ENCODE data around the gene ACVRL1.
"Not testable (repeated sequence)": the region's sequence is repeated elsewhere in the genome, so short reads cannot be mapped to it uniquely, and the experiment has no call there.

The ACVRL1 gene

DNA sequence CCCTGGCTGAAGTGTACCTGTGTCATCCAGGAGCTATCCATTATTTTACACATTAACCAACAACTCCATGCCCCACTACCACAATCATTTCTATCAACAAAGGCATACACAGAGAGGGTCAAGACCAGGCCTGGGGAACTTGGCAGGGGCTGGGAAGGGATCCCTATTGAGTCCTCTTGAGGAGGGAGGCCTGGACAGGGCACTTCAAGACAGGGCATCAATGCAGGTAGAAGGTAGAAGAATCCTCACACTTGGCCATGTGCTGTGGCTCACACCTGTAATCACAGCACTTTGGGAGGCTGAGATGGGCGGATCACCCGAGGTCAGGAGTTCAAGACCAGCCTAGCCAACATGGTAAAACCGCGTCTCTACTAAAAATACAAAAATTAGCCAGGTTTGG, 32.8 kb upstream of the ACVRL1 start:
- DNase-seq = no peak

GRCh38 chr12:51879102-51879501, 28.2 kb upstream of the ACVRL1 start:
- no peak for DNase-seq

DNA sequence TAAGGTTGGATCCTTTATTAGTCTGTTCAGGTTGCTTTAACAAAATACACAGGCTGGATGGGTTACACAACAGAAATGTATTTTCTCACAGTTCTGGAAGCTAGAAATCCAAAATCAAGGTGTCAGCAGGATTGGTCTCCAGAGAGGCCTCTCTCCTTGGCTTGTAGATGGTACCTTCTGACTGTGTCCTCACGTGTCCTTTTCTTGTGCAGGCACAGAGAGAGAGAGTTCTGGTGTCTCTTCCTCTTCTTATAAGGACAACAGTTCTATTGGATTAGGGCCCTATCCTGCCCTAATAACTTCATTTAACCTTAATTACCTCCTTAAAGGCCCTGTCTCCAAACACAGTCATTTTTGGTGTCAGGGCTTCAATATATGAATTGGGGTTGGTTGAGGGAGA, 24.0 kb upstream of the ACVRL1 start:
- no peak for DNase-seq

DNA sequence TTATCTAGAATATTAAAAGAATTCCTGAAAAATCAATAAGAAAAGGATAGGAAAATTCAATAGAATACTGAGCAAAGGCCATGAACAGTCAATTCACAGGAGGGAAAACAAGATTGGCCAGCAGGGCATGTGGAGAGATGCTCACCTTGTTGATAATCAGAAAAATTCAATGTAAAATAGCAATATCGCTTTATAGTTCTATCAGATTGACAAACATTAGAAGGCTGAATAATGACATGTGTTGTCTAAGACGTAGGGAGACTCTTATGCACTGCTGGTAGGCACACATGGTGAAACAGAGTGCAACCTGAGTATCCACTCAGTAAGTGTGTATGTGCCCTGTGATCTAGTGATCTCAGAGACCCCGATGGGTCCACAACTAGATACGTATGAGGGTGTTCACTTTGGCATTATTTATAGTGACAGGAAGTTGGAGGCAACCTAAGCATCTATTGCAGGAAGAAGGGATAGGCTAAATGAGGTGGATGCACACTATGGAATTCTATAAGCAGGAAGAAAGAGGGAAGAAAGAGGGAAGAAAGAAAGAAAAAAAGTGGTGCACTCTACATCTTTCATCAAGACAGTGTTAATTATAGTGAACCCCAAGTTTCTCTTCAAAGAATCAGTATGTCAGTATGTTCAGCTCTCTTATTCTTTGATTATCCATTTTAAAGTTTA, 23.2 kb upstream of the ACVRL1 start:
- no peak for DNase-seq

DNA sequence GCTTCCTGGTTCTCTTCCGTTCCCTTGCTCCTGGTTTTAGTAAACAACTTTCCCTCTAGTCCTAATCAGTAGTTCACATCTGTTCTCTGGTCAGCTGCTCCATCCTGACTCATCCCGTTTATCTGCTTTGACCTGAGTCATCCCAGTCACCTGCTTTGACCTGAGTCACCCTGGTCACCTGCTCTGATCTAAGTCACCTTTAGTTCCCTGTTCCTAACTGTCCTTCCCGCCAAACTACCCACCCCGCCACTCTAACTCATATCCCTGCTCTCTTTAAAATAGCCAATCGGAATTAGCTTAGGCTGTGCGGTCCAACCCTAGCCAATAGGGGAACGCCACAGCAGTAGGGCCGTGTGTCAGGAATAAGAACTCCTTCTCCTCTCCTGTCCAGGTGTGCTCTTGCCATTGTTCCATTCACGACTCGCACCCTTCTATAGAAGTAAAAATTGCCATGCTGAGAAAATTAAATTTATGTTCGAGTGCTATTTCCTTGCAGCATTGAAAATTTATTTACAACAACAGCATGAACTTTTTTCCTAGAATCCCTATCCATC, 22.6 kb upstream of the ACVRL1 start:
- no peak for DNase-seq

DNA sequence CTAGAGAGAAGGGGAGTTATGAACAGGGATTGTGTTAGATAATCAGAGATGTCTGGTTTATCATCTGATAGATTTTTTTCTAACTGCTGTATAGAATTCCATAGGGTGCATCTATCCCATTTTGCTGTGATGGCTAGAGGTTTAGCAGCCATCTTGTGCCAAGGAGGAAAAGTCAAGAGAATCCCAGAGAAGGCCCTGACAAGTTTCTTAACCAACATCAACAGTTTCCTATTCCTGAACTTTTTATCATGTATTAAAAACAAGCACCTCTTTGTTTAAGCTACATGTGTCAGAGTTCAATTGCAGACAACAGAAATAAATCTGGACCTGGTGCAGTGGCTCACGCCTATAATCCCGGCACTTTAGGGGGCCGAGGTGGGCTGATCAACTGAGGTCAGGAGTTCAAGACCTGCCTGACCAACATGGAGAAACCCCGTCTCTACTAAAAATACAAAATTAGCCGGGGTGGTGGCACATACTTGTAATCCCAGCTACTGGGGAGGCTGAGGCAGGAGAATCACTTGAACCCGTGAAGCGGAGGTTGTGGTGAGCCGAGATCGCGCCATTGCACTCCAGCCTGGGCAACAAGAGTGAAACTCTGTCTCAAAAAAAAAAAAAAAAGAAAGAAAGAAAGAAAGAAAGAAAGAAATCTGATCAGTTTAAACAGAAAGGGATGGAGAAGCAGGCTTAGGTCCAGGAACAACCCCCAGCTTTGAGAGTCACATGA, 21.8 kb upstream of the ACVRL1 start:
- DNase-seq = not testable (repeated sequence)

- peak; percentile 22 for DNase-seq
These were observed 21.1 kb upstream of the ACVRL1 start for GRCh38 chr12:51886021-51886710.

DNA sequence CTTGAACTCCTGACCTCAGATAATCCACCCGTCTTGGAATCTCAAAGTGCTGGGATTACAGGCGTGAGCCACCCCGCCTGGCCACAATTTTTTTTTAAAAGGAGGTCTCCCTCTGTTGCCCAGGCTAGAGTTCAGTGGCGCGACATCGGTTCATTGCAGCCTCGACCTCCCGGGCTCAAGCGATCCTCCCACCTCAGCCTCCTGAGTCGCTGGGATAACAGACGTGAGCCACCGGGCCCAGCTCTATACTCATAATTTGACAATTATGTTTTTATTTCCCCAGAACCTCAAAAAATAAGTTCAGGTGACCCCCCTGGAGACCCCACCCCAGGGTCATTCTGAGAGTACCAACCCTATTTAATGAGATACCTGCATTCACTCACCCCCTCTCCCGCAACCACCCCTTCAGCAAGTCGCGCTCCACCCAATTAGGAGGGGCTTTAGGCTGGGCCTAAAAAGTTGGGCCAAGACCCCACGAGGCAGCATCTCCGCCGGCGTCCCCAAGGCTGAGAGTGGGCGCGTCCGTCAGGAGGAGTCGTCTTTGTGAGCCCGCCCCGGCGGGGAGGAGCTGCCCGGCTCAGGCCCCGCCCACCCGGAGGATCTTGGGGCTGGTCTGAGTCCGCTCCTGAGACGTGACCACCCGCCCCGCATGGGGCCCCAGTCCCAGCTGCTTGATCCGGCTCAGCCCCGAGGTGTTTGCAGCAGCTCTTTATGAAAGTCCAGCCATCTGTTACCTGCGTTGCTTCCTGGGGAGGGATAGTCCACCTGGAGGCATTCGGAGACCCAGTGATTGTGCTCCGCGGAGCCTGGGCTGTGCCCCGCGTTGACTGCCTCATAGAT, 19.6 kb upstream of the ACVRL1 start, which contains the start of gene ANKRD33:
TSS of gene ANKRD33 (plus strand) at position 628 of the 840 bp plus-strand sequence. CDS start at position 712, 84 bp downstream.
- DNase-seq = no peak

- no peak for DNase-seq
These were observed 18.7 kb upstream of the ACVRL1 start for GRCh38 chr12:51888316-51889215.

- DNase-seq = no peak
These were observed 17.8 kb upstream of the ACVRL1 start for GRCh38 chr12:51889216-51890132.

DNA sequence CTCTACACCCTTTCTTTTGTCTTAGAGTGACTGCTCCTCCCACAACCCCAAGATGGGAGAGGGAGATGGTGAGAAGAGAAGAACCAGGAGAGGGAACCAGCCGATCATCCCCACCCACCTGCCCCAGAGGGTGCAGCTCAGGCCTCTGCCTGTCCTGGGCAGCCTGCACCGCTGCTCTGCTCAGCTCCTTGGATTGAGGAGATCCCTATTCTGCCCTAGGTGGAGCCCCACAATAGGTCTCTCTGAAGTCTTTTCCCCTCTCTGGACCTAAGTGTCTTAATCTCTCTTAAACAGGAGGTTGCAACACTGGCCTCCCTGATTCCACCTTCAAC, 17.2 kb upstream of the ACVRL1 start:
- DNase-seq = no peak

DNA sequence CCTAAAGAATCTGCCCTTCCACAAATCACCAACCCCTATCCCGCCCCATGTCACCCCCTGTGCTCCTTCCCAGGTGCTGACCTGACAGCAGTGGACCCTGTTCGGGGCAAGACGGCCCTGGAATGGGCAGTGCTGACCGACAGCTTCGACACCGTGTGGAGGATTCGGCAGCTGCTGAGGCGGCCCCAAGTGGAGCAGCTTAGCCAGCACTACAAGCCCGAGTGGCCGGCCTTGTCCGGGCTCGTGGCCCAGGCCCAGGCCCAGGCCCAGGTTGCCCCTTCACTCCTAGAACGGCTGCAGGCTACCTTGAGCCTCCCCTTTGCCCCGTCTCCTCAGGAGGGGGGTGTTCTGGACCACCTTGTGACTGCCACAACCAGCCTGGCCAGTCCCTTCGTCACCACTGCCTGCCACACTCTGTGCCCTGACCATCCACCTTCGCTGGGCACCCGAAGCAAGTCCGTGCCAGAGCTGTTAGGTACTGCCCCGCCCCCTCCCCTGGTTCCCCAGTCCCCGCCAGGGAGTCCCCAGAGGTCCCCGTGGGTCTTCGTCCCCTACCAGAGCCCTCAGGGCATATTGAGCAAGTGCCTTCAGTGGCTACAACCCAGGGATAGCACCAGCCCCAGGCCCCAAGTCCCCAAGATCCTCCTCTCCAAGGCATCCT, 16.7 kb upstream of the ACVRL1 start:
- no peak for DNase-seq

- no peak for DNase-seq
These were observed 15.5 kb upstream of the ACVRL1 start for GRCh38 chr12:51891843-51892242.

DNA sequence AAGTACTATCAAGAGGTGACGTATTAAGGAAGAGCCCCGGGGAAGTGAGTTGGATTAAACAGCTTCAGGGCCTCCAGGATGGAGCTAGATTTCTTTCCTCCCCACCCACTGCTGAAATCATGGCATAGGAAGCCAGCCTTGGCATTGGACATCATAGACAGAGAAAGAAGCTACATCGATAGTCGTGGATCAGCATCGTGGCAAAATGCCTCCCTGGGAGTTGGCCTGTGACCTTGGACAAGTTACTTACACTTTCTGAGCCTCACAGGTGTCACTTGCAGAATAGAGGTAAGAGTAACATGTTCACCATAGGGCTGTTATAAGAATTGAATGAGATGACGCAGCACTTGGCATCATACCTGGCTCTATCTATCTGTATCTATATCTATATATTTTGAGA, 13.5 kb upstream of the ACVRL1 start:
- DNase-seq = no peak

- DNase-seq = no peak
These were observed 11.7 kb upstream of the ACVRL1 start for GRCh38 chr12:51895378-51896135.

DNA sequence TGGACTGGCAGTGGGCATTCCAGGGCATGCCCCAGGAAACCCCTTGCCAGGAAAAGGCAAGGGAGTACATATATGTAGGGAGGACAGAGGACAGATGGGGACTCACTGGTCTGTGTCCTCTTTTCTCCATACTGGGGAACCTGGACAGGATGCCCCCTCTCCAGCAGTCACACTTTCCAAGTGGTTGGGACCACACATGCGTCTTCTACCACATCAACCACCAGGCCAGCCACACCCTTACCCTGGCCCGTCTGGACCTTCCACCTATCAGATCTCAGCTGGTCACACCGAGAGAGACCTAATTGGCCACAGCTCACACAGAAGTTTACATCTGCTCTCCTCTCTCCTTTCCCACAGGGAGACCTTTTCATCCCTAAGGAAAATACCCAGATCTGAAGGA, 11.1 kb upstream of the ACVRL1 start:
- DNase-seq = no peak

- DNase-seq = no peak
These were observed 10.1 kb upstream of the ACVRL1 start for GRCh38 chr12:51897181-51897580.

DNA sequence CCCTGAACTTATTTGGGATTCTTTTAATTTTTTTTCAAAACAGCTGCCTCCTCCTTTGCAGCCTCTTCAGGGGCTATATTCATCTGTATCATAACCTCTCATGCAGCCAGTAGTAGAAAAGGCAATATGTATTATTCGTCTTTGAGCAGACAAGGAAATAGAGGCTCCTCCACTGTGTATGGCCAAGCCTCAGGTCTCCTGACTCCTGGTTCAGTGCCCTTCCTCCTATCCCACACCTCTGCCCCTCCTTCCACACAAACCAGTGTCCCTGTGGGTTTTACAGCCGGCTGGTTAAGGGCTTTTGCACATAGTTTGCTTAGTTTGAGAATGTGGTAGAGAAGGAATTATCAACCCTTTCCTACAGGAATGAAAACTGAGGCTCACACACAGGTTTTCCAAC, 8.8 kb upstream of the ACVRL1 start:
- no peak for DNase-seq

- DNase-seq = no peak
These were observed 8.4 kb upstream of the ACVRL1 start for GRCh38 chr12:51898937-51899336.

Measured in NK-92 treated with Interleukin-12 subunit alpha and Interleukin-12 subunit beta, amount 100 ng/mL, for 24 hours (cell line).